ENCODE measurements around the gene IGFALS. TPM values are rescaled to one million over a fixed set of nuclear protein-coding genes. Genes with fewer than 3 reads are reported as not detected.
A peak's percentile ranks its signal among the peaks of the same experiment; 100 is the strongest.

The IGFALS gene
- total RNA-seq, 1 donor from 2014 or later: 0.17 TPM

- Mint-ChIP-seq H3K4me3 (no peak overlapping the region), H3K36me3 (peaks cover 3% of the 10 kb centered on the region), H3K4me1 (ENCODE audit: unreplicated experiment) (peaks cover 4% of the 10 kb centered on the region), H3K9me3 (no peaks in the 10 kb centered on the region), H3K27me3 (no peaks in the 10 kb centered on the region), H3K27ac (no peak overlapping the region)
- TF ChIP-seq CTCF (conservative IDR thresholded peaks at IDR 0.05): no peak
- no peak for DNase-seq (ENCODE audit: extremely low spot score, unreplicated experiment)
Observed at GRCh38 chr16:1787056-1787321, 6.5 kb downstream of the IGFALS start.

GRCh38 chr16:1786242-1787055 lies 7.1 kb downstream of the IGFALS start:
- Mint-ChIP-seq H3K27me3 (no peaks in the 10 kb centered on the region), H3K36me3 (peaks cover 3% of the 10 kb centered on the region), H3K4me1 (ENCODE audit: unreplicated experiment) (peaks cover 9% of the 10 kb centered on the region), H3K9me3 (no peaks in the 10 kb centered on the region), H3K4me3 (no peak overlapping the region), H3K27ac (no peak overlapping the region)
- DNase-seq (ENCODE audit: extremely low spot score, unreplicated experiment): no peak
- no peak for TF ChIP-seq CTCF (conservative IDR thresholded peaks at IDR 0.05)

GRCh38 chr16:1785846-1786170 lies 7.7 kb downstream of the IGFALS start:
- Mint-ChIP-seq H3K27me3 (no peaks in the 10 kb centered on the region), H3K27ac (no peak overlapping the region), H3K4me1 (ENCODE audit: unreplicated experiment) (peaks cover 14% of the 10 kb centered on the region), H3K9me3 (no peaks in the 10 kb centered on the region), H3K36me3 (peaks cover 3% of the 10 kb centered on the region), H3K4me3 (peak overlapping the region; percentile 45)
- no peak for DNase-seq (ENCODE audit: extremely low spot score, unreplicated experiment)
- TF ChIP-seq CTCF (conservative IDR thresholded peaks at IDR 0.05): no peak

- DNase-seq (ENCODE audit: extremely low spot score, unreplicated experiment): no peak
- no peak overlapping the region for H3K27ac Mint-ChIP-seq
- H3K27me3 Mint-ChIP-seq: no peaks in the 10 kb centered on the region
- no peaks in the 10 kb centered on the region for H3K9me3 Mint-ChIP-seq
- TF ChIP-seq CTCF (conservative IDR thresholded peaks at IDR 0.05): no peak
- H3K4me3 Mint-ChIP-seq: peak overlapping the region; percentile 81
- peaks cover 14% of the 10 kb centered on the region for H3K4me1 Mint-ChIP-seq (ENCODE audit: unreplicated experiment)
- H3K36me3 Mint-ChIP-seq: peaks cover 3% of the 10 kb centered on the region
Observed at GRCh38 chr16:1784977-1785845, 8.3 kb downstream of the IGFALS start.

GRCh38 chr16:1782408-1783264 lies 10.9 kb downstream of the IGFALS start, which contains the start of the genes NUBP2 and SPSB3:
TSS of gene NUBP2 (plus strand) at chr16:1782960. CDS start at chr16:1783021, 61 bp downstream.
TSS of gene SPSB3 (minus strand) at chr16:1782571. CDS start at chr16:1781483, 1,088 bp downstream.
- no peak for TF ChIP-seq CTCF (conservative IDR thresholded peaks at IDR 0.05)
- H3K36me3 Mint-ChIP-seq: peaks cover 3% of the 10 kb centered on the region
- H3K27ac Mint-ChIP-seq: peak within 1 kb of the TSS; percentile 95
- H3K4me3 Mint-ChIP-seq: peak within 1 kb of the TSS; percentile 97
- peak; percentile 100 for DNase-seq (ENCODE audit: extremely low spot score, unreplicated experiment)
- no peaks in the 10 kb centered on the region for H3K27me3 Mint-ChIP-seq
- H3K9me3 Mint-ChIP-seq: no peaks in the 10 kb centered on the region
- peaks cover 14% of the 10 kb centered on the region for H3K4me1 Mint-ChIP-seq (ENCODE audit: unreplicated experiment)
